GM19468 (cell line): ENCODE data around the gene DUSP18.
"Not testable (repeated sequence)": the region's sequence is repeated elsewhere in the genome, so short reads cannot be mapped to it uniquely, and the experiment has no call there.

Source experiments
- ATAC-seq: cut with Tn5 transposase; IDR thresholded peaks from one replicate; pipeline ENCODE4 v1.9.1; 2021; ENCODE audit warnings: mild to moderate bottlenecking, moderate library complexity, moderate number of reproducible peaks; ENCODE audit not compliant: unreplicated experiment; ENCODE audit errors: extremely low read depth

The DUSP18 gene

GRCh38 chr22:30643055-30643875, 24.4 kb downstream of the DUSP18 start:
- ATAC-seq: no peak

DNA sequence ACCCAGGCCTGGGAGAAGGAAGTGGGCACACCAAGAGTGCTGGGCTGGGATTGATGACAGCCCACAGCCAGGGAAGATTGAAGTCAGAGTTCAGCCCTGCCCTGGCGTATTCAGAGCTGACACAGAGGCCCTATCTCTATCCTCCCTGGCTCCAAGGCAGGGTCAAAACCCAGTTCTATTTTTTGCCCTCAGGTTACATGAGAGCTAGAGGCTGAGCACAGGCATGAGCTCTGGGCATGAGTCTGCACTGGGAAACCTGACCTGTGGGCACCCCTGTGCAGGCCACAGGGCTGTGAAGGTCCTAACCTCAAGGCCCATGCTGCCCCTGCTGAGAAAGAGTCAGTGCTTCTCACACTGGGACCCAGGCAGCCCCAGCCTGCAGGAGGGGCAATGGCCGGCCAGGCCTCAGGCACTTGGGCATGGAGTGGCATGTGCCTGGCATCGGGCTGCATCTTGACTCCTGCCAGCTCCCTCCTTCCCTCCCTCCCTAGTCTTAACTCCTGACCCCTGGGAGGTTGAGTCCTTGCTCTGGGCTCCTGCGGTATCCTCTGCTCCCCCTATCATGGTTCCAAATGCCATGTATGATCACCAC, 26.7 kb downstream of the DUSP18 start:
- ATAC-seq: no peak

- ATAC-seq: no peak
Observed at GRCh38 chr22:30640361-30640760, 27.3 kb downstream of the DUSP18 start.

GRCh38 chr22:30637701-30638114, 30.0 kb downstream of the DUSP18 start:
- no peak for ATAC-seq

- no peak for ATAC-seq
Observed at GRCh38 chr22:30636226-30637077, 31.2 kb downstream of the DUSP18 start.

GRCh38 chr22:30635273-30636225, 32.1 kb downstream of the DUSP18 start, which contains the start of gene SLC35E4:
Gene SLC35E4, plus strand, starts transcription at chr22:30635781. Its CDS starts 670 bp downstream, at chr22:30636451.
- ATAC-seq: peak; percentile 21

GRCh38 chr22:30634471-30635233, 33.0 kb downstream of the DUSP18 start:
- peak; percentile 15 for ATAC-seq

GRCh38 chr22:30631469-30631868, 36.2 kb downstream of the DUSP18 start:
- not testable (repeated sequence) for ATAC-seq

DNA sequence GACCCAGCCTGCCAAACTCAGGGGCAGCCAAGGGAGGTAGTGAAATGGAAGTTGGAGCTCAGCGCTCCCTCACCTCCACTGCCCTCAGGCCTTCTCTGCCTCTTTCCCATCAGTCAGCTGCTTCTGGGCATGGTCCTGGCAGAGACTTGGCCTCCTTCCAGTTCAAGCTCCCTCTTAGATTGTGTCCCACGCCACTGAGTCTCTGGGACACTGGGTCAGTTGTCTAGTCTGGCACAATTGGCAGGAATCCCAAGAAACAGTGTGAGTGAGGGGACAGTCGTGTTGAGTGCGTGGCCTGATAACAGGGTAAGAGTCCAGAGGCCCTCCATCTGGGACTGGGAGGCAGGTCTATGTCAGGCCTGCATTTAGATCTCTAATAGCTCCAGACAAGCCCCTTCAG, 39.2 kb downstream of the DUSP18 start:
- ATAC-seq: no peak

- ATAC-seq: no peak
Observed at GRCh38 chr22:30627471-30627870, 40.2 kb downstream of the DUSP18 start.

DNA sequence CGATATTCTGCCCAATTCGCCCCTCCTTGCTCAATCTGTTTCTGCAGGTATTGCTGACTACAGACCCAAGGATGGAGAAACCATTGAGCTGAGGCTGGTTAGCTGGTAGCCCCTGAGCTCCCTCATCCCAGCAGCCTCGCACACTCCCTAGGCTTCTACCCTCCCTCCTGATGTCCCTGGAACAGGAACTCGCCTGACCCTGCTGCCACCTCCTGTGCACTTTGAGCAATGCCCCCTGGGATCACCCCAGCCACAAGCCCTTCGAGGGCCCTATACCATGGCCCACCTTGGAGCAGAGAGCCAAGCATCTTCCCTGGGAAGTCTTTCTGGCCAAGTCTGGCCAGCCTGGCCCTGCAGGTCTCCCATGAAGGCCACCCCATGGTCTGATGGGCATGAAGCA, 41.3 kb downstream of the DUSP18 start:
- ATAC-seq: no peak

- ATAC-seq: not testable (repeated sequence)
Observed at GRCh38 chr22:30619909-30620308, 47.8 kb downstream of the DUSP18 start.

DNA sequence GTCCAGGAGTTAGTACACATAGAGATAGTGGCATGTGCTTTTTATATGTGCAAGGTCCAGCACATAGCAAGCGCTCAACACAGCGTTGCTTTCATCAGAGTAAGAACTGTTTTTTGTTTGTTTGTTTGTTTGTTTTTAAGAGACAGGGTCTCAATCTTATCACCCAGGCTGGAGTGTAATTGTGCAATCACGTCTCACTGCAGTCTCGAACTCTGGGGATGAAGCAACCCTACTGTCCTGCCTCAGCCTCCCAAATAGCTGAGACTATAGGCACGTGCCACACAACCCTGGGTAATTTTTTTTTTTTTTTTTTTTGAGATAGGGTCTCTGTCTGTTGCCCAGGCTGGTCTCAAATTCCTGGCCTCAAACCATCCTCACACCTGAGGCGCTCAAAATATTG, 49.9 kb downstream of the DUSP18 start:
- no peak for ATAC-seq

GRCh38 chr22:30615543-30615954, 52.1 kb downstream of the DUSP18 start:
- ATAC-seq: no peak

DNA sequence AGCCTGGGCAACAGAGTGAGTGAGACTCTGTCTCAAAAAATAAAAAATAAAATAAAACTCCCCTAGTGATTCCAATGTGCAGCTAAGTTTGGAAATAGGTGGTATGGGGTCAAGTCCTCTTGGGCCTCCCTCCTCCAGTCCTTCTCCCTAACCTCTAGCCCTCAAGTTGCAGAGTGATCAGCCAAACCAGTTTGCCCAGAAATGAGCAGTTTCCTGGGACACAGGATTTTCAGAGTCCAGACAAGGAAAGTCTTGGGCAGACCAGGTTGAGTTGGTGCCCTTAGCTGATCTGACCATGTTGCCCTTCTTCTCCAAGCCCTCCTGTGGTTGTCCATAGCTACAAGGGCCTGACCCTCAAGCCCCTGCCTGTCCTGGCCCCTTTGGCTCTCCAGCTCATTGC, 52.8 kb downstream of the DUSP18 start:
- no peak for ATAC-seq

GRCh38 chr22:30614268-30614667, 53.4 kb downstream of the DUSP18 start:
- ATAC-seq: no peak

DNA sequence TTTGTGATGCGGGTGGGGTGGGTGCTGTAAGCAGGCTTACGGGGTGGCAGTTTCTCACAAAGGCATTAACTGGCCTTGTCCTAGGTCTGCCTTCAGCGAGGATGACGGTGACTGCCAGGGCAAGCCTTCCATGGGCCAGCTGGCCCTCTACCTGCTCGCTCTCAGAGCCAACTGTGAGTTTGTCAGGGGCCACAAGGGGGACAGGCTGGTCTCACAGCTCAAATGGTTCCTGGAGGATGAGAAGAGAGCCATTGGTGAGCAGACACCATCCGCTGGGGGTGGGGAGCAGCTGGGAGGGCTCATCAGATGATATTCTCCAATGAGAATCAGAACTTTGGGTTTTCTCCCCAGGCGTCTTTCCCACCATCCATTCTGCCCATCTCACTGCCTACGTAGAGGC, 54.9 kb downstream of the DUSP18 start:
- no peak for ATAC-seq
